HEK293 (cell line): Measurements from ENCODE around the gene PDLIM5.

Experiments used
- CTCF ChIA-PET: fragments of 350-600 bp; formaldehyde crosslinking; extraction: SDS; loops from one replicate; lab custom pipeline; 2021; ENCODE audit warnings: antibody characterized with exemption; lab: Yijun Ruan, JAX
- POLR2A ChIA-PET: fragments of 300-600 bp; formaldehyde crosslinking; extraction: SDS; loops from one replicate; lab custom pipeline; 2020; ENCODE audit warnings: antibody characterized with exemption, inconsistent platforms; lab: Yijun Ruan, JAX
- H3K27ac ChIP-seq: fragments of 200-500 bp; sonication (Bioruptor generic); 2 replicates; pipeline ENCODE4 v1.5.1; 2014; ENCODE audit warnings: low read depth, low read length, control low read depth, inconsistent platforms; ENCODE audit errors: extremely low read depth
- H3K36me3 ChIP-seq, 2 experiments: fragments of 200-500 bp in 1 of 2; sonication (Bioruptor generic) in 1 of 2; 1 replicate in 1 of 2; 2 replicates in 1 of 2; pipeline ENCODE4 v1.5.1; 2014 to 2017; ENCODE audit warnings: inconsistent platforms in 2 of 2, low read length in 2 of 2; ENCODE audit not compliant: control insufficient read depth in 2 of 2, insufficient read depth in 1 of 2
- H3K4me1 ChIP-seq: fragments of 200-500 bp; sonication (Bioruptor generic); 2 replicates; pipeline ENCODE4 v1.5.1; 2014; ENCODE audit warnings: mild to moderate bottlenecking, low read length, inconsistent platforms; ENCODE audit not compliant: control insufficient read depth, insufficient read depth
- H3K4me3 ChIP-seq: 2 replicates; pipeline ENCODE4 v1.5.1; 2011; ENCODE audit warnings: low read depth, mild to moderate bottlenecking, control low read depth, low read length, moderate library complexity
- H3K9me3 ChIP-seq: fragments of 200-500 bp; sonication (Bioruptor generic); 2 replicates; pipeline ENCODE4 v1.5.1; 2014; ENCODE audit warnings: low read depth, low read length, inconsistent platforms; ENCODE audit not compliant: control insufficient read depth, insufficient read depth
- ELK4 ChIP-seq: IDR thresholded peaks from 2 replicates; pipeline ENCODE4 v1.6.1; 2011; ENCODE audit warnings: mild to moderate bottlenecking, low read depth, low read length, borderline replicate concordance
- GLI4 ChIP-seq: fragments of 450-650 bp; formaldehyde crosslinking; IDR thresholded peaks from 2 replicates; pipeline ENCODE4 v1.5.1; 2016; ENCODE audit warnings: missing biosample characterization, missing genetic modification characterization
- HOXA7 ChIP-seq: sonication (generic); formaldehyde crosslinking; IDR thresholded peaks from 2 replicates; pipeline ENCODE4 v1.8.1; 2022; ENCODE audit warnings: missing genetic modification reagents, borderline replicate concordance
- HOXD13 ChIP-seq: sonication (generic); formaldehyde crosslinking; IDR thresholded peaks from 2 replicates; pipeline ENCODE4 v1.8.0; 2022; ENCODE audit warnings: missing genetic modification reagents, borderline replicate concordance
- PBX3 ChIP-seq: sonication (generic); formaldehyde crosslinking; IDR thresholded peaks from 2 replicates; pipeline ENCODE4 v1.8.1; 2022; ENCODE audit warnings: mild to moderate bottlenecking, moderate library complexity, missing genetic modification reagents
- REPIN1 ChIP-seq: fragments of 450-650 bp; formaldehyde crosslinking; IDR thresholded peaks from 2 replicates; pipeline ENCODE4 v1.5.1; 2017; ENCODE audit warnings: missing biosample characterization, missing genetic modification characterization, low read depth
- ZBTB17 ChIP-seq: fragments of 450-650 bp; formaldehyde crosslinking; IDR thresholded peaks from 2 replicates; pipeline ENCODE4 v1.5.1; 2016; ENCODE audit warnings: missing biosample characterization, missing genetic modification characterization
- ZIC2 ChIP-seq: fragments of 450-650 bp; formaldehyde crosslinking; IDR thresholded peaks from 2 replicates; pipeline ENCODE4 v1.5.1; 2016; ENCODE audit warnings: missing biosample characterization, missing genetic modification characterization
- ZNF132 ChIP-seq: fragments of 450-650 bp; formaldehyde crosslinking; IDR thresholded peaks from 2 replicates; pipeline ENCODE4 v1.5.1; 2017; ENCODE audit warnings: missing biosample characterization, missing genetic modification characterization, borderline replicate concordance
- ZNF140 ChIP-seq: fragments of 450-650 bp; formaldehyde crosslinking; IDR thresholded peaks from 2 replicates; pipeline ENCODE4 v1.5.1; 2016; ENCODE audit warnings: missing biosample characterization, missing genetic modification characterization
- ZNF19 ChIP-seq: fragments of 450-650 bp; formaldehyde crosslinking; IDR thresholded peaks from 2 replicates; pipeline ENCODE4; 2016; ENCODE audit warnings: missing biosample characterization, missing genetic modification characterization, low read depth
- ZNF629 ChIP-seq: fragments of 450-650 bp; formaldehyde crosslinking; IDR thresholded peaks from 2 replicates; pipeline ENCODE4 v1.5.1; 2017; ENCODE audit warnings: missing biosample characterization, missing genetic modification characterization
- ZNF658 ChIP-seq: fragments of 450-650 bp; formaldehyde crosslinking; IDR thresholded peaks from 2 replicates; pipeline ENCODE4; 2016; ENCODE audit warnings: missing biosample characterization, missing genetic modification characterization
- ZNF660 ChIP-seq: fragments of 450-650 bp; IDR thresholded peaks from 2 replicates; pipeline ENCODE4 v1.5.1; 2018; ENCODE audit warnings: missing biosample characterization, mild to moderate bottlenecking, missing genetic modification characterization
- ZNF843 ChIP-seq: fragments of 450-650 bp; formaldehyde crosslinking; IDR thresholded peaks from 2 replicates; pipeline ENCODE4 v1.5.1; 2016; ENCODE audit warnings: missing biosample characterization, missing genetic modification characterization
- ZSCAN16 ChIP-seq: fragments of 450-650 bp; formaldehyde crosslinking; IDR thresholded peaks from 2 replicates; pipeline ENCODE4 v1.5.1; 2016; ENCODE audit warnings: missing biosample characterization, missing genetic modification characterization
- ZSCAN23 ChIP-seq: fragments of 450-650 bp; formaldehyde crosslinking; IDR thresholded peaks from 2 replicates; pipeline ENCODE4 v1.5.1; 2016; ENCODE audit warnings: missing biosample characterization, missing genetic modification characterization
- ZSCAN30 ChIP-seq: fragments of 450-650 bp; IDR thresholded peaks from 2 replicates; pipeline ENCODE4 v1.5.1; 2018; ENCODE audit warnings: missing biosample characterization, mild to moderate bottlenecking, missing genetic modification characterization, moderate library complexity
- TF ChIP-seq, protein P1 (sequence below): fragments of 450-650 bp; formaldehyde crosslinking; IDR thresholded peaks from 2 replicates; pipeline ENCODE4 v1.5.1; 2016; ENCODE audit warnings: missing biosample characterization, missing genetic modification characterization, borderline replicate concordance
- TF ChIP-seq, protein P2 (sequence below): fragments of 450-650 bp; formaldehyde crosslinking; IDR thresholded peaks from 2 replicates; pipeline ENCODE4 v1.5.1; 2016; ENCODE audit warnings: missing biosample characterization, missing genetic modification characterization
- TF ChIP-seq, protein P3 (sequence below): fragments of 450-650 bp; formaldehyde crosslinking; IDR thresholded peaks from 2 replicates; pipeline ENCODE4 v1.5.1; 2016; ENCODE audit warnings: missing biosample characterization, missing genetic modification characterization
- TF ChIP-seq, protein P4 (sequence below): fragments of 450-650 bp; formaldehyde crosslinking; IDR thresholded peaks from 2 replicates; pipeline ENCODE4 v1.5.1; 2017; ENCODE audit warnings: missing biosample characterization, mild to moderate bottlenecking, missing genetic modification characterization, moderate library complexity
- TF ChIP-seq, protein P5 (sequence below): fragments of 450-650 bp; formaldehyde crosslinking; IDR thresholded peaks from 2 replicates; pipeline ENCODE4 v1.5.1; 2016; ENCODE audit warnings: missing biosample characterization, missing genetic modification characterization

PDLIM5 gene

GRCh38 chr4:94508296-94508695 is 56.6 kb downstream of the PDLIM5 start:
- TF ChIP-seq ZIC2 (tag by site-specific recombination) (no peak), ZSCAN23 (tag by site-specific recombination) (no peak), GLI4 (tag by site-specific recombination) (no peak), ZNF629 (tag by site-specific recombination) (no peak), ZNF843 (no peak), ZNF140 (tag by site-specific recombination) (no peak), ZNF132 (tag by site-specific recombination) (no peak), REPIN1 (tag by site-specific recombination) (no peak), ELK4 (no peak)
- TF ChIP-seq, protein P1, sequence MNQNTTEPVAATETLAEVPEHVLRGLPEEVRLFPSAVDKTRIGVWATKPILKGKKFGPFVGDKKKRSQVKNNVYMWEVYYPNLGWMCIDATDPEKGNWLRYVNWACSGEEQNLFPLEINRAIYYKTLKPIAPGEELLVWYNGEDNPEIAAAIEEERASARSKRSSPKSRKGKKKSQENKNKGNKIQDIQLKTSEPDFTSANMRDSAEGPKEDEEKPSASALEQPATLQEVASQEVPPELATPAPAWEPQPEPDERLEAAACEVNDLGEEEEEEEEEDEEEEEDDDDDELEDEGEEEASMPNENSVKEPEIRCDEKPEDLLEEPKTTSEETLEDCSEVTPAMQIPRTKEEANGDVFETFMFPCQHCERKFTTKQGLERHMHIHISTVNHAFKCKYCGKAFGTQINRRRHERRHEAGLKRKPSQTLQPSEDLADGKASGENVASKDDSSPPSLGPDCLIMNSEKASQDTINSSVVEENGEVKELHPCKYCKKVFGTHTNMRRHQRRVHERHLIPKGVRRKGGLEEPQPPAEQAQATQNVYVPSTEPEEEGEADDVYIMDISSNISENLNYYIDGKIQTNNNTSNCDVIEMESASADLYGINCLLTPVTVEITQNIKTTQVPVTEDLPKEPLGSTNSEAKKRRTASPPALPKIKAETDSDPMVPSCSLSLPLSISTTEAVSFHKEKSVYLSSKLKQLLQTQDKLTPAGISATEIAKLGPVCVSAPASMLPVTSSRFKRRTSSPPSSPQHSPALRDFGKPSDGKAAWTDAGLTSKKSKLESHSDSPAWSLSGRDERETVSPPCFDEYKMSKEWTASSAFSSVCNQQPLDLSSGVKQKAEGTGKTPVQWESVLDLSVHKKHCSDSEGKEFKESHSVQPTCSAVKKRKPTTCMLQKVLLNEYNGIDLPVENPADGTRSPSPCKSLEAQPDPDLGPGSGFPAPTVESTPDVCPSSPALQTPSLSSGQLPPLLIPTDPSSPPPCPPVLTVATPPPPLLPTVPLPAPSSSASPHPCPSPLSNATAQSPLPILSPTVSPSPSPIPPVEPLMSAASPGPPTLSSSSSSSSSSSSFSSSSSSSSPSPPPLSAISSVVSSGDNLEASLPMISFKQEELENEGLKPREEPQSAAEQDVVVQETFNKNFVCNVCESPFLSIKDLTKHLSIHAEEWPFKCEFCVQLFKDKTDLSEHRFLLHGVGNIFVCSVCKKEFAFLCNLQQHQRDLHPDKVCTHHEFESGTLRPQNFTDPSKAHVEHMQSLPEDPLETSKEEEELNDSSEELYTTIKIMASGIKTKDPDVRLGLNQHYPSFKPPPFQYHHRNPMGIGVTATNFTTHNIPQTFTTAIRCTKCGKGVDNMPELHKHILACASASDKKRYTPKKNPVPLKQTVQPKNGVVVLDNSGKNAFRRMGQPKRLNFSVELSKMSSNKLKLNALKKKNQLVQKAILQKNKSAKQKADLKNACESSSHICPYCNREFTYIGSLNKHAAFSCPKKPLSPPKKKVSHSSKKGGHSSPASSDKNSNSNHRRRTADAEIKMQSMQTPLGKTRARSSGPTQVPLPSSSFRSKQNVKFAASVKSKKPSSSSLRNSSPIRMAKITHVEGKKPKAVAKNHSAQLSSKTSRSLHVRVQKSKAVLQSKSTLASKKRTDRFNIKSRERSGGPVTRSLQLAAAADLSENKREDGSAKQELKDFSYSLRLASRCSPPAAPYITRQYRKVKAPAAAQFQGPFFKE, result no peak
- H3K4me1 ChIP-seq, result no peaks in the 10 kb centered on the region
- no peak overlapping the region for H3K4me3 ChIP-seq
- ChIA-PET POLR2A (no interaction called here), CTCF (interaction anchor here (0.6 kb wide), 2 partner anchors 146 to 1028 kb away, joined by 3 to 4 read pairs; no protein-coding TSS in a partner anchor)
- no peaks in the 10 kb centered on the region for H3K36me3 ChIP-seq
- H3K27ac ChIP-seq, result no peak overlapping the region
- no peaks in the 10 kb centered on the region for H3K9me3 ChIP-seq

GRCh38 chr4:94508806-94509205 is 57.1 kb downstream of the PDLIM5 start:
- no peaks in the 10 kb centered on the region for H3K9me3 ChIP-seq
- no peak overlapping the region for H3K27ac ChIP-seq
- H3K36me3 ChIP-seq, result no peaks in the 10 kb centered on the region
- CTCF ChIA-PET, result no interaction called here
- H3K4me3 ChIP-seq, result no peak overlapping the region
- POLR2A ChIA-PET, result no interaction called here
- no peaks in the 10 kb centered on the region for H3K4me1 ChIP-seq
- TF ChIP-seq PBX3 (CRISPR knock-in tag) (no peak), ZSCAN30 (tag by site-specific recombination) (no peak), HOXA7 (CRISPR knock-in tag) (no peak), ZNF19 (tag by site-specific recombination) (no peak), ZBTB17 (tag by site-specific recombination) (no peak), ZNF660 (tag by site-specific recombination) (no peak), ZSCAN16 (no peak), HOXD13 (CRISPR knock-in tag) (no peak), ZNF658 (tag by site-specific recombination) (no peak)
- TF ChIP-seq, protein P2, sequence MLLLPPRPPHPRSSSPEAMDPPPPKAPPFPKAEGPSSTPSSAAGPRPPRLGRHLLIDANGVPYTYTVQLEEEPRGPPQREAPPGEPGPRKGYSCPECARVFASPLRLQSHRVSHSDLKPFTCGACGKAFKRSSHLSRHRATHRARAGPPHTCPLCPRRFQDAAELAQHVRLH (tag by site-specific recombination), result no peak
- TF ChIP-seq, protein P3, sequence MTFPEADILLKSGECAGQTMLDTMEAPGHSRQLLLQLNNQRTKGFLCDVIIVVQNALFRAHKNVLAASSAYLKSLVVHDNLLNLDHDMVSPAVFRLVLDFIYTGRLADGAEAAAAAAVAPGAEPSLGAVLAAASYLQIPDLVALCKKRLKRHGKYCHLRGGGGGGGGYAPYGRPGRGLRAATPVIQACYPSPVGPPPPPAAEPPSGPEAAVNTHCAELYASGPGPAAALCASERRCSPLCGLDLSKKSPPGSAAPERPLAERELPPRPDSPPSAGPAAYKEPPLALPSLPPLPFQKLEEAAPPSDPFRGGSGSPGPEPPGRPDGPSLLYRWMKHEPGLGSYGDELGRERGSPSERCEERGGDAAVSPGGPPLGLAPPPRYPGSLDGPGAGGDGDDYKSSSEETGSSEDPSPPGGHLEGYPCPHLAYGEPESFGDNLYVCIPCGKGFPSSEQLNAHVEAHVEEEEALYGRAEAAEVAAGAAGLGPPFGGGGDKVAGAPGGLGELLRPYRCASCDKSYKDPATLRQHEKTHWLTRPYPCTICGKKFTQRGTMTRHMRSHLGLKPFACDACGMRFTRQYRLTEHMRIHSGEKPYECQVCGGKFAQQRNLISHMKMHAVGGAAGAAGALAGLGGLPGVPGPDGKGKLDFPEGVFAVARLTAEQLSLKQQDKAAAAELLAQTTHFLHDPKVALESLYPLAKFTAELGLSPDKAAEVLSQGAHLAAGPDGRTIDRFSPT (tag by site-specific recombination), result no peak
- TF ChIP-seq, protein P4, sequence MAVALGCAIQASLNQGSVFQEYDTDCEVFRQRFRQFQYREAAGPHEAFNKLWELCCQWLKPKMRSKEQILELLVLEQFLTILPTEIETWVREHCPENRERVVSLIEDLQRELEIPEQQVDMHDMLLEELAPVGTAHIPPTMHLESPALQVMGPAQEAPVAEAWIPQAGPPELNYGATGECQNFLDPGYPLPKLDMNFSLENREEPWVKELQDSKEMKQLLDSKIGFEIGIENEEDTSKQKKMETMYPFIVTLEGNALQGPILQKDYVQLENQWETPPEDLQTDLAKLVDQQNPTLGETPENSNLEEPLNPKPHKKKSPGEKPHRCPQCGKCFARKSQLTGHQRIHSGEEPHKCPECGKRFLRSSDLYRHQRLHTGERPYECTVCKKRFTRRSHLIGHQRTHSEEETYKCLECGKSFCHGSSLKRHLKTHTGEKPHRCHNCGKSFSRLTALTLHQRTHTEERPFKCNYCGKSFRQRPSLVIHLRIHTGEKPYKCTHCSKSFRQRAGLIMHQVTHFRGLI (tag by site-specific recombination), result no peak
- TF ChIP-seq, protein P5, sequence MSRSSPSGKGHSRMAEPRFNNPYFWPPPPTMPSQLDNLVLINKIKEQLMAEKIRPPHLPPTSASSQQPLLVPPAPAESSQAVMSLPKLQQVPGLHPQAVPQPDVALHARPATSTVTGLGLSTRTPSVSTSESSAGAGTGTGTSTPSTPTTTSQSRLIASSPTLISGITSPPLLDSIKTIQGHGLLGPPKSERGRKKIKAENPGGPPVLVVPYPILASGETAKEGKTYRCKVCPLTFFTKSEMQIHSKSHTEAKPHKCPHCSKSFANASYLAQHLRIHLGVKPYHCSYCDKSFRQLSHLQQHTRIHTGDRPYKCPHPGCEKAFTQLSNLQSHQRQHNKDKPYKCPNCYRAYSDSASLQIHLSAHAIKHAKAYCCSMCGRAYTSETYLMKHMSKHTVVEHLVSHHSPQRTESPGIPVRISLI (tag by site-specific recombination), result no peak
